B cell (primary cell): ENCODE measurements around the gene SLC29A3. TPM values are rescaled to one million over a fixed set of nuclear protein-coding genes. Genes with fewer than 3 reads are reported as not detected.

Source experiments
- ATAC-seq: fragments of 200-7000 bp; cut with Tn5 transposase; one replicate; pipeline ENCODE4 v1.10.0; 2021; ENCODE audit warnings: low read depth, mild to moderate bottlenecking, moderate number of reproducible peaks, moderate library complexity
- CTCF ChIA-PET: fragments of 350-600 bp; sonication (Branson Sonifier 250); formaldehyde crosslinking; loops from one replicate; lab custom pipeline; 2021; ENCODE audit warnings: antibody characterized with exemption, inconsistent platforms; lab: Charles Lee
- POLR2A ChIA-PET: fragments of 350-600 bp; sonication (Branson Sonifier 250); formaldehyde crosslinking; loops from one replicate; lab custom pipeline; 2021; ENCODE audit warnings: antibody characterized with exemption; lab: Charles Lee
- DNase-seq: peaks from one replicate; pipeline ENCODE4 v3.0.0; 2013
- H2AFZ ChIP-seq: 2 replicates; pipeline ENCODE4 v1.6.1; 2012; ENCODE audit warnings: mild to moderate bottlenecking, low read depth, low read length; ENCODE audit not compliant: insufficient read depth, poor library complexity, severe bottlenecking
- H3K27ac ChIP-seq, 2 donors: 1 replicate in 1 of 2; 2 replicates in 1 of 2; pipeline ENCODE4 v1.5.1; 2012 to 2013; ENCODE audit warnings: low read length in 2 of 2, mild to moderate bottlenecking in 2 of 2, moderate library complexity in 1 of 2
- H3K27me3 ChIP-seq, 4 experiments: fragments of 200-600 bp in 1 of 4; sonication (generic) in 1 of 4; replicated peaks in 1 of 4; 1 replicate in 2 of 4; 2 replicates in 2 of 4; pipeline versions ENCODE4 v1.6.1 to v1.7.0; 2013 to 2016; ENCODE audit warnings: low read length in 3 of 4, mild to moderate bottlenecking in 2 of 4, mixed read lengths in 1 of 4, moderate library complexity in 1 of 4; ENCODE audit not compliant: insufficient read depth in 4 of 4, control insufficient read depth in 3 of 4; ENCODE audit errors: control extremely low read depth in 1 of 4
- H3K36me3 ChIP-seq, 2 experiments: replicated peaks in 1 of 2; 1 replicate in 1 of 2; 2 replicates in 1 of 2; pipeline versions ENCODE4 v1.6.1 to v1.7.1; 2013; ENCODE audit warnings: low read length in 1 of 2; ENCODE audit not compliant: insufficient read depth in 2 of 2, control insufficient read depth in 1 of 2; ENCODE audit errors: control extremely low read depth in 1 of 2, extremely low read depth in 1 of 2
- H3K4me1 ChIP-seq, 2 donors: fragments of 200-600 bp in 1 of 2; sonication (generic) in 1 of 2; 1 replicate in 1 of 2; 2 replicates in 1 of 2; pipeline versions ENCODE4 v1.5.1 to v1.6.1; 2013 to 2017; ENCODE audit warnings: low read length in 2 of 2; ENCODE audit not compliant: control insufficient read depth in 2 of 2, insufficient read depth in 2 of 2
- H3K4me2 ChIP-seq: replicated peaks from 2 replicates; pipeline ENCODE3; 2012; ENCODE audit warnings: mild to moderate bottlenecking, low read depth, low read length; ENCODE audit not compliant: poor library complexity, severe bottlenecking
- H3K4me3 ChIP-seq, 5 experiments: fragments of 200-600 bp in 1 of 5; sonication (generic) in 1 of 5; 1 replicate in 3 of 5; 2 replicates in 2 of 5; pipeline versions ENCODE4 v1.5.1 to v1.7.0; 2011 to 2016; ENCODE audit warnings: low read length in 4 of 5, mild to moderate bottlenecking in 4 of 5, low read depth in 2 of 5, control low read depth in 1 of 5, moderate library complexity in 1 of 5; ENCODE audit not compliant: insufficient read depth in 1 of 5; ENCODE audit errors: control extremely low read depth in 1 of 5, extremely low read depth in 1 of 5
- H3K79me2 ChIP-seq: fragments of 200-600 bp; sonication (generic); one replicate; pipeline ENCODE4 v1.6.0; 2016; ENCODE audit warnings: low read length; ENCODE audit not compliant: control insufficient read depth, insufficient read depth
- H3K9ac ChIP-seq: fragments of 200-600 bp; sonication (generic); 2 replicates; pipeline ENCODE4 v1.6.1; 2017; ENCODE audit warnings: mild to moderate bottlenecking, low read length, moderate library complexity
- H3K9me3 ChIP-seq, 3 donors: one replicate each; pipeline versions ENCODE4 v1.6.1 to v1.7.1; 2013; ENCODE audit warnings: low read length in 2 of 3; ENCODE audit not compliant: control insufficient read depth in 2 of 3, insufficient read depth in 1 of 3; ENCODE audit errors: control extremely low read depth in 1 of 3
- H4K20me1 ChIP-seq: 2 replicates; pipeline ENCODE4 v1.6.0; 2012; ENCODE audit warnings: mild to moderate bottlenecking, low read length; ENCODE audit not compliant: insufficient read depth, control insufficient read depth, poor library complexity, severe bottlenecking
- H3K27ac Mint-ChIP-seq: one replicate; pipeline ENCODE4 v1.8.0; 2021; ENCODE audit warnings: mixed read lengths
- H3K27me3 Mint-ChIP-seq: one replicate; pipeline ENCODE4 v1.8.0; 2021; ENCODE audit warnings: mixed read lengths
- H3K4me1 Mint-ChIP-seq: one replicate; pipeline ENCODE4 v1.8.0; 2021; ENCODE audit warnings: mixed read lengths
- H3K4me3 Mint-ChIP-seq: one replicate; pipeline ENCODE4 v1.8.0; 2021; ENCODE audit warnings: mixed read lengths
- H3K9me3 Mint-ChIP-seq: one replicate; pipeline ENCODE4 v1.8.0; 2022; ENCODE audit warnings: mixed read lengths; ENCODE audit not compliant: insufficient read depth
- EZH2 ChIP-seq: IDR thresholded peaks from 2 replicates; pipeline ENCODE4 v1.6.1; 2012; ENCODE audit warnings: borderline replicate concordance, low read depth, mild to moderate bottlenecking, moderate library complexity, low read length; ENCODE audit not compliant: insufficient read depth, poor library complexity, severe bottlenecking
- WGBS: methylation state at CpG from one replicate; pipeline ENCODE4 v1.1.5; 2013; ENCODE audit warnings: missing lambda C conversion rate; ENCODE audit not compliant: insufficient coverage; 5-methylcytosine and 5-hydroxymethylcytosine counted together
- intact Hi-C: fragments of 100-400 bp; cut with micrococcal nuclease; formaldehyde crosslinking; loops from one replicate; pipeline ENCODE4 v1.10.0; 2022
- polyA plus RNA-seq: library from polyadenylated mRNA; depleted of rRNA; stranded (reverse); fragments of >200 nt; gene quantifications from 2 replicates; pipeline ENCODE4 v1.2.3, GENCODE V29; 2012
- total RNA-seq, 2 donors: library from RNA; stranded (reverse); fragments of 120-200 nt in 1 of 2; gene quantifications; 1 replicate in 1 of 2; 2 replicates in 1 of 2; pipeline versions ENCODE4 v1.2.3 to v1.2.4, GENCODE V29; 2013 to 2022
- TF ChIP-seq, protein P1 (sequence below): fragments of 200-600 bp; IDR thresholded peaks from one replicate; pipeline ENCODE4 v1.8.0; 2022; ENCODE audit warnings: antibody characterized with exemption, mild to moderate bottlenecking

Gene SLC29A3
- total and polyA plus RNA-seq, 2 donors (not counting 1 experiment from before 2014, with no cell fraction given): 4.5 to 8.2 TPM

- Histone ChIP-seq H3K27ac (no peak overlapping the region), H3K27me3 (no peaks in the 10 kb centered on the region), H3K36me3 (no peaks in the 10 kb centered on the region), H3K4me2 (no peak overlapping the region), H3K9ac (no peak overlapping the region), H3K4me3 (no peak overlapping the region), H3K9me3 (no peaks in the 10 kb centered on the region), H3K4me1 (no peaks in the 10 kb centered on the region), H4K20me1 (no peaks in the 10 kb centered on the region), H3K79me2 (no peaks in the 10 kb centered on the region), H2AFZ (no peak overlapping the region)
- no peak overlapping the region for H3K4me3 Mint-ChIP-seq
- DNase-seq (no peak), ATAC-seq (no peak)
- CTCF ChIA-PET: interaction anchor here (0.6 kb wide), 1 partner anchor 505 kb away, joined by 3 read pairs; no protein-coding TSS in a partner anchor
- intact Hi-C loops: no loop called here
- no peak overlapping the region for H3K27ac Mint-ChIP-seq
- H3K27me3 Mint-ChIP-seq: no peaks in the 10 kb centered on the region
- H3K9me3 Mint-ChIP-seq: no peaks in the 10 kb centered on the region
- WGBS: 88% methylated on average over 1 of the region's 1 CpG
- no peaks in the 10 kb centered on the region for H3K4me1 Mint-ChIP-seq
- POLR2A ChIA-PET: no interaction called here
- TF ChIP-seq, protein P1, sequence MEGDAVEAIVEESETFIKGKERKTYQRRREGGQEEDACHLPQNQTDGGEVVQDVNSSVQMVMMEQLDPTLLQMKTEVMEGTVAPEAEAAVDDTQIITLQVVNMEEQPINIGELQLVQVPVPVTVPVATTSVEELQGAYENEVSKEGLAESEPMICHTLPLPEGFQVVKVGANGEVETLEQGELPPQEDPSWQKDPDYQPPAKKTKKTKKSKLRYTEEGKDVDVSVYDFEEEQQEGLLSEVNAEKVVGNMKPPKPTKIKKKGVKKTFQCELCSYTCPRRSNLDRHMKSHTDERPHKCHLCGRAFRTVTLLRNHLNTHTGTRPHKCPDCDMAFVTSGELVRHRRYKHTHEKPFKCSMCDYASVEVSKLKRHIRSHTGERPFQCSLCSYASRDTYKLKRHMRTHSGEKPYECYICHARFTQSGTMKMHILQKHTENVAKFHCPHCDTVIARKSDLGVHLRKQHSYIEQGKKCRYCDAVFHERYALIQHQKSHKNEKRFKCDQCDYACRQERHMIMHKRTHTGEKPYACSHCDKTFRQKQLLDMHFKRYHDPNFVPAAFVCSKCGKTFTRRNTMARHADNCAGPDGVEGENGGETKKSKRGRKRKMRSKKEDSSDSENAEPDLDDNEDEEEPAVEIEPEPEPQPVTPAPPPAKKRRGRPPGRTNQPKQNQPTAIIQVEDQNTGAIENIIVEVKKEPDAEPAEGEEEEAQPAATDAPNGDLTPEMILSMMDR: no peak
- no peak for TF ChIP-seq EZH2
These were observed 29.8 kb downstream of the SLC29A3 start for GRCh38 chr10:71348850-71349249.

DNA sequence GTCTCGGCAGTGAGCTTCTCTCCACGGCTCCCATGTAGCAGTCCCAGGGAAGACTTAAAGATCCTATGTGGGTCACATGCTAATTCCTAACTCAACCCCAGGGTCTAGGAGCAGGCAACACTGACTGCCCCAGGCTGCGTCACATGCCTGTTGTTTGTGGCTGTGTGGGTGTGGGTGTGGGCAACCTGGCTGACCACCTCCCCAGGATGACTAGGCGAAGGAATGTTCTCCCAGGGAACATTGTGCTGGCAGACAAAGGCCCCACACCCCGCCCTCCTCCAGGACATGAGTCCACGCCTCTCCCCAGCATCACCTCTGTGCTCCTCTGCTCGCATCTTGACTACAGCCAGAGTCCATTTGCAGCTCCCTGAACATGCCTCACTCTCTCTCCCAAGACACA is 30.3 kb downstream of the SLC29A3 start:
- no peak overlapping the region for H2AFZ ChIP-seq
- 96% methylated on average over 6 of the region's 7 CpGs for WGBS
- ATAC-seq (no peak), DNase-seq (no peak)
- H3K9me3 ChIP-seq: no peaks in the 10 kb centered on the region
- Mint-ChIP-seq H3K4me3 (no peak overlapping the region), H3K4me1 (no peaks in the 10 kb centered on the region), H3K27me3 (no peaks in the 10 kb centered on the region), H3K9me3 (no peaks in the 10 kb centered on the region), H3K27ac (no peak overlapping the region)
- H3K4me3 ChIP-seq: no peak overlapping the region
- TF ChIP-seq EZH2: no peak
- TF ChIP-seq, protein P1: no peak
- H3K27ac ChIP-seq: no peak overlapping the region
- POLR2A ChIA-PET: no interaction called here
- H3K4me1 ChIP-seq: no peaks in the 10 kb centered on the region
- intact Hi-C loops: no loop called here
- H3K4me2 ChIP-seq: no peak overlapping the region
- no peak overlapping the region for H3K9ac ChIP-seq
- no peaks in the 10 kb centered on the region for H3K36me3 ChIP-seq
- no peaks in the 10 kb centered on the region for H3K27me3 ChIP-seq
- H4K20me1 ChIP-seq: no peaks in the 10 kb centered on the region
- no peaks in the 10 kb centered on the region for H3K79me2 ChIP-seq
- CTCF ChIA-PET: no interaction called here
